VCaP (cell line): ENCODE data around the gene RMC1.
A peak's percentile ranks its signal among the peaks of the same experiment; 100 is the strongest.

Experiments used
- H3K27ac ChIP-seq: fragments of 450-650 bp; 2 replicates; pipeline ENCODE4 v1.5.1; 2017
- TF ChIP-seq, protein P1 (sequence below): fragments of 450-650 bp; conservative IDR thresholded peaks from 2 replicates; pipeline ENCODE4 v1.5.1; 2017; ENCODE audit warnings: mild to moderate bottlenecking, moderate library complexity

The RMC1 gene

DNA sequence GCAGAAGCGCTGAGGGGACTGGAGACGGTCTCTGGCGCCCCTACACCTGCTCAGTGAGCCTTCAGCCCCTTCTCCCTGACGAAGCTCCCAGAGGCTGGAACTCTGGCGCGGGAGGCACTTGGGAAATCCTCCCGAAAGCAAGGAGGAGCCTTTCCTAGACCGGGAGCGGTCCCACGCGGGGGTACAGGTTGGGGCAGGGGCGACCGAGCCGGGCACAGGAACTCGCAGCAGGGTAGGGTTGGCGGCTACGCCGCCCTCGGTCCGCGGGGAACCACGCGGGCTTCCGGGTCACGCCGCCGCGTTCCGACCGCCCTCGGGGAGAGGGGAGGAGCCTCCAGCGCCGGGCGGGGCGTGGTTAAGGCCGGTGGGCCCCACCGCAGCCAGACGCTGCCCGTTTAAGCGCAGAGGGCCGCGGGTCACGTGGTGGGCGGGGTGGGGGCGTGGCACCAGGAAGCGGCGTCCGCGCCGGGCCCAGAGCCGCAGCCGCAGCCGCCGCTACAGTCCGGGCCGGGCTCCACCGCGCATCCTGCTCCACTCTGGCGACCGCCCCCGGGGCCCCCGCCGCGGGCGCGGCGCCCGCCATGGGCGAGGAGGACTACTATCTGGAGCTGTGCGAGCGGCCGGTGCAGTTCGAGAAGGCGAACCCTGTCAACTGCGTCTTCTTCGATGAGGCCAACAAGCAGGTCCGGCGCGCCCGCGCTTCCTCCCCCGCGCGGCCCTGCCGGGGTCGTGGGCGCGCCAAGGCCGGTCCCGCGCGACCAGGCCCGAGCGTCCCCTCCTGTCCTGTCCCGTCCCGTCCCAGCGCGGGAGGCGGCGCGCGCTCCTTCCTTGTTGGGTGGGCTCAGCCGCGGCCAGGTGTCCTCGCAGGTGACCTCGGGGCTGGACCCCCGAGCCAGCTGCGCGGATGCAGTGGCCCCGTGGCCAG, at the start of gene RMC1:
TSS of gene RMC1 (plus strand) at position 474 of the 925 bp plus-strand sequence. CDS start at position 582, 108 bp downstream.
- TF ChIP-seq, protein P1, sequence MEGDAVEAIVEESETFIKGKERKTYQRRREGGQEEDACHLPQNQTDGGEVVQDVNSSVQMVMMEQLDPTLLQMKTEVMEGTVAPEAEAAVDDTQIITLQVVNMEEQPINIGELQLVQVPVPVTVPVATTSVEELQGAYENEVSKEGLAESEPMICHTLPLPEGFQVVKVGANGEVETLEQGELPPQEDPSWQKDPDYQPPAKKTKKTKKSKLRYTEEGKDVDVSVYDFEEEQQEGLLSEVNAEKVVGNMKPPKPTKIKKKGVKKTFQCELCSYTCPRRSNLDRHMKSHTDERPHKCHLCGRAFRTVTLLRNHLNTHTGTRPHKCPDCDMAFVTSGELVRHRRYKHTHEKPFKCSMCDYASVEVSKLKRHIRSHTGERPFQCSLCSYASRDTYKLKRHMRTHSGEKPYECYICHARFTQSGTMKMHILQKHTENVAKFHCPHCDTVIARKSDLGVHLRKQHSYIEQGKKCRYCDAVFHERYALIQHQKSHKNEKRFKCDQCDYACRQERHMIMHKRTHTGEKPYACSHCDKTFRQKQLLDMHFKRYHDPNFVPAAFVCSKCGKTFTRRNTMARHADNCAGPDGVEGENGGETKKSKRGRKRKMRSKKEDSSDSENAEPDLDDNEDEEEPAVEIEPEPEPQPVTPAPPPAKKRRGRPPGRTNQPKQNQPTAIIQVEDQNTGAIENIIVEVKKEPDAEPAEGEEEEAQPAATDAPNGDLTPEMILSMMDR: peak; percentile 48
- peak within 1 kb of the TSS; percentile 89 for H3K27ac ChIP-seq

DNA sequence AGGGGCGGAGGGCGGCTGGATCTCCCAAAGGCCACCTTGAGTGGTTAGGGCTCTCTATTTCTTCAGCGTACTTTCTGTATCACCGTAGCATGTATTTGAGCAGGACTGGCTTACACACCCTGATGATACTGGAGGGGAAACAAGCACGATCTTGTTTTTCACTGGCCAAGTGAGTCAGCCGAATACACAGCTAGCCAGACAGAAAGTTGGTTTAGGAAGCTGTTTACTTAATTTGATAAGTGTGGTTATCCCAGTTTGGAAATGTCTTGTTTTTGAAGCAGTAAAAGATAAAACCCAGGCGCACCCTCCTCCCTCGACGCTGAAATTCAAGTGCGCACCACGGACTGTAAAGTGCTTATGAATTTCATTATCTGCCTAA, 49.6 kb upstream of the RMC1 start:
- TF ChIP-seq, protein P1: no peak

DNA sequence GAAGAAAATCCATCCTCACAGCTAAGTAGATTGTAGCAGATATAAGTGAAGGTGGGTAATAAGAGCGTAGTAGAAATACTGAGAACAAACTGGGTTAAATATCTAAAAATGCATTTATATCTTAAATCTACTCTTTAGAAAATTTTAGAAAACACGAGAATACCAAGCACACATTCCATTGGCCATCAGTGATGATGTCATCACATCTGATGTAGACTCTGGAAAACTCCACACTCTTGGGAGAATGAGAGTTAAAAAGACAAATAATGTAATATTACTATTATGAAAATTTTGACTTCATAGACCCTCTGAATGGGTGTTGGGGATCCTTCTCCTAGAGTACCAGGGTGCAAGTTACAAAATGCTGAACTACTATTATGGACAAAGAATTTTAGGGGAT, 46.5 kb upstream of the RMC1 start:
- H3K27ac ChIP-seq: no peak overlapping the region
- TF ChIP-seq, protein P1: no peak

More for the DNA sequence above, 49.6 kb upstream of the RMC1 start:
- peak overlapping the region; percentile 79 for H3K27ac ChIP-seq

DNA sequence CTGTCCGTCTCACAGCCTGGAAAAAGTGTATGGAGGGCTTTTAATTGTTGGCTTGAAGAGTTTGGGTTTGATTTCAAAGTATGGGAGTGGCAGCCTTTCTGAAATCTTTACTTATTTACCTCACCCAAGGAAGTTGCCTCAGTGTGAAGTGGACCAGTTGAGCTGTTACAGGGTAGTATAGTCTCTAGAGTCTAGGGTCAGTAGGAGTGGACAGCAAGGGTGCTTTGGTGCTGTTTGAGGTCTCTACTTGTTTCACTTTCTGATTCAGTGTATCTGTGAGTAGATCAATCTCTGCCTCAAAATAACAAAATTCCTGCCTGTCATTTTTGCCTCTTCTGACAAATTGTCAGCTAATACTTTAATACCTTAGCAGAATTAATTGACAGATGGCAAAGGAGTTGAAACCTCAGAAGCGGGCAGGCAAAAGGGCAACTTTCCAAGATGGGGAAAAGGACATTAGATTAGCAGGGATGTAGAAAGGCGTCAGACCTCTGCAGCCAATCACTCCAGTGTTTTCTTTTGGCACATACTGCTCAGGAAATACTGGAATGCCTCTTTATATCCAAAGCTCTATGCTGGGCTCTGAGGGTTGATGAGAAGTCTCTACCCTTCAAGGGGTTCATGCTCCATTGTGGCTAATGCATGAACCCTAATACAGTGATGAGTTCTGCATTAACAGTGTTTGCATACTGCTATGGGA, 44.3 kb upstream of the RMC1 start:
- TF ChIP-seq, protein P1: no peak
- no peak overlapping the region for H3K27ac ChIP-seq

DNA sequence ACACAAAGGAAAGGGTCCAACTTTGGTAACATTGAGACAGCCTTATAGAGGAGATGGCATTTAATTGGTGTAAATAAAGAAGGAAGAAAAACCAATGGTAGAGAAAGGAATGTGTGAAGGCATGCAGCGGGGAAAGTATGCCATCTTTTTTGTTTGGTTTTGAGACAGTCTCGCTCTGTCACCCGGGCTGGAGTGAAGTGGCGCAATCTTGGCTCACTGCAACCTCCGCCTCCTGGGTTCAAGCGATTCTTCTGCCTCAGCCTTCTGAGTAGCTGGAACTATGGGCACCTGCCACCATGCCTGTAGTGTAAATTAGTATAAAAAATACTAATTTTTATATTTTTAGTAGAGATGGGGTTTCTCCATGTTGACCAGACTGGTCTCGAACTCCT, 43.8 kb upstream of the RMC1 start:
- TF ChIP-seq, protein P1: no peak
- no peak overlapping the region for H3K27ac ChIP-seq

DNA sequence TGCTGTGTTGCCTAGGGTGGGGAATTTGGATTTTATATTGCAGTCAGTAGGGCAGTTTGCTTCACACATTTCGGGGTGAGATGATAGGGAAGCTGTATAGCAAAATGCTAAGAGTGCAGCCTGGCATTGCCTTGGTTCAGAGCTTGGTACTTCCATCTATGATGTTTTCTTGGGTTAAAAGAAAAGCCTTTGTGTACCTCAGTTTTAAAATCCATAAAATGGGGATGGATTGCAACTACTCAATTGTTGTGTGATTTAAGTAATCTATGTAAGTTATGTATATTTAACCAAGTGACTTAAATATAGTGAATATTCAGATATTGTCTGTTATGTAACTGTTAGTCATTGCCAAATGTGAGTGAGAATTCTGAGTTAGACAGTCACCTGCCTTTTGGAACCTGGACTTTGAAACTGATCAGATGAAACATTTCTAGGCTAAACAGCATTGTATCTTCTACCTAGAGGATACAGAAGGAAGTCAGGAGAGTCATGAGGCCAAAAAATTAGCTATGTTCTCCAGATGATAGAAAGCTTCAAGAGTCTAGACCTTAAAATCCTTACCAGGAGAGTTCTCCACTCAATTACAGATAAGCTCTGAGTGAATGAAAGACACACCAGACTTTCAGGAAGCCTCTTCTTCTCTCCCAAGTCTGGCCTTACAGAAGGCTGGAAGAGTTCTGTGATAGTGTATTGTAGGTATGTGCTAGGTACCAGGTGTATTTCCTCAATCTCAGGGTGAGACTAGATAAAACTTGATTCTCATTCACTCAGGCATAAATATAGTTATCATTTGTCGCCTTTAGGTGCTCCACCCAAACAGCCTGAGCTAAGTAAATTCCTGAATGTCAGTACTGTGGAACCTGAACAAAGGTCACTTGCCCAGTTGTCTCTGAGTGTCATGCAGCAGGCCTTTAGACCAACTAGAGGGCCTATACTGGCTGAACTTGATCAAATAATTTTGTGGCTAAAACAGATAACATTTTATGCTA, 42.7 kb upstream of the RMC1 start:
- H3K27ac ChIP-seq: no peak overlapping the region
- TF ChIP-seq, protein P1: no peak
